GM21737 (cell line): ENCODE measurements around the gene USP10.

Experiments used
- ATAC-seq: cut with Tn5 transposase; IDR thresholded peaks from one replicate; pipeline ENCODE4 v1.9.1; 2021; ENCODE audit warnings: mild to moderate bottlenecking, moderate library complexity; ENCODE audit not compliant: unreplicated experiment

The USP10 gene

GRCh38 chr16:84765616-84766580 lies 66.1 kb downstream of the USP10 start:
- no peak for ATAC-seq

GRCh38 chr16:84766978-84767773 lies 67.4 kb downstream of the USP10 start:
- no peak for ATAC-seq

GRCh38 chr16:84768061-84768807 lies 68.4 kb downstream of the USP10 start:
- ATAC-seq = no peak

- ATAC-seq = no peak
Measured at GRCh38 chr16:84768808-84769197, 69.0 kb downstream of the USP10 start.

GRCh38 chr16:84769416-84769815 lies 69.6 kb downstream of the USP10 start:
- no peak for ATAC-seq

- no peak for ATAC-seq
Measured at GRCh38 chr16:84773312-84773711, 73.5 kb downstream of the USP10 start.

GRCh38 chr16:84774810-84775209 lies 75.0 kb downstream of the USP10 start:
- ATAC-seq = no peak

GRCh38 chr16:84775262-84775810 lies 75.5 kb downstream of the USP10 start:
- no peak for ATAC-seq

GRCh38 chr16:84777435-84777834 lies 77.6 kb downstream of the USP10 start:
- no peak for ATAC-seq

- no peak for ATAC-seq
Measured at GRCh38 chr16:84778720-84779119, 78.9 kb downstream of the USP10 start.

- no peak for ATAC-seq
Measured at GRCh38 chr16:84780063-84780462, 80.3 kb downstream of the USP10 start.

GRCh38 chr16:84780544-84781376 lies 81.0 kb downstream of the USP10 start:
- no peak for ATAC-seq

GRCh38 chr16:84782846-84783245 lies 83.0 kb downstream of the USP10 start:
- no peak for ATAC-seq

- ATAC-seq = no peak
Measured at GRCh38 chr16:84785843-84786581, 86.2 kb downstream of the USP10 start.

- no peak for ATAC-seq
Measured at GRCh38 chr16:84786605-84787262, 86.9 kb downstream of the USP10 start.

- no peak for ATAC-seq
Measured at GRCh38 chr16:84787263-84787622, 87.4 kb downstream of the USP10 start.

- ATAC-seq = no peak
Measured at GRCh38 chr16:84788920-84789391, 89.2 kb downstream of the USP10 start.

- no peak for ATAC-seq
Measured at GRCh38 chr16:84789431-84789830, 89.6 kb downstream of the USP10 start.

- ATAC-seq = no peak
Measured at GRCh38 chr16:84790301-84790700, 90.5 kb downstream of the USP10 start.
